Kidney epithelial cell (primary cell): ENCODE measurements around the gene HSFY1. TPM values are rescaled to one million over a fixed set of nuclear protein-coding genes. Genes with fewer than 3 reads are reported as not detected.
"Not testable (repeated sequence)": the region's sequence is repeated elsewhere in the genome, so short reads cannot be mapped to it uniquely, and the experiment has no call there.

ENCODE experiments used
- DNase-seq: peaks from one replicate; pipeline ENCODE4 v3.0.0-alpha.2; 2010; ENCODE audit warnings: low read depth
- H3K27me3 ChIP-seq: 2 replicates; pipeline ENCODE4 v1.6.0; 2011; ENCODE audit warnings: low read length; ENCODE audit not compliant: control insufficient read depth, insufficient read depth
- H3K36me3 ChIP-seq: 2 replicates; pipeline ENCODE4 v1.5.1; 2011; ENCODE audit warnings: low read length; ENCODE audit not compliant: control insufficient read depth, insufficient read depth
- H3K4me3 ChIP-seq: 2 replicates; pipeline ENCODE4 v1.5.1; 2011; ENCODE audit warnings: low read depth, mild to moderate bottlenecking, control low read depth, low read length
- total RNA-seq: library from RNA; depleted of rRNA; stranded (reverse); fragments of >200 nt; gene quantifications from 2 replicates; pipeline ENCODE4 v1.2.3, GENCODE V29; 2015

Gene HSFY1
- not detected in 2 replicates for total RNA-seq

- H3K27me3 ChIP-seq, H3K4me3 ChIP-seq, H3K36me3 ChIP-seq, DNase-seq: not testable (repeated sequence)
Measured at GRCh38 chrY:18546420-18546819, at the start of gene HSFY1. HSFY1 (plus strand) TSS chrY:18546720; CDS start chrY:18546788, 68 bp downstream.

GRCh38 chrY:18504266-18504665, 42.3 kb upstream of the HSFY1 start:
- not testable (repeated sequence) for H3K27me3 ChIP-seq, H3K4me3 ChIP-seq, DNase-seq, H3K36me3 ChIP-seq

GRCh38 chrY:18530995-18531655, 15.4 kb upstream of the HSFY1 start:
- H3K36me3 ChIP-seq, DNase-seq, H3K27me3 ChIP-seq, H3K4me3 ChIP-seq: not testable (repeated sequence)

GRCh38 chrY:18538952-18539351, 7.6 kb upstream of the HSFY1 start:
- H3K36me3 ChIP-seq, H3K4me3 ChIP-seq, DNase-seq, H3K27me3 ChIP-seq: not testable (repeated sequence)

- H3K27me3 ChIP-seq, H3K4me3 ChIP-seq, H3K36me3 ChIP-seq, DNase-seq: not testable (repeated sequence)
Measured at GRCh38 chrY:18553132-18553531, 6.6 kb downstream of the HSFY1 start.

GRCh38 chrY:18565915-18566314, 19.4 kb downstream of the HSFY1 start:
- DNase-seq, H3K4me3 ChIP-seq, H3K27me3 ChIP-seq, H3K36me3 ChIP-seq: not testable (repeated sequence)

Other genes with a start within 250 kb of the HSFY1 start
- gene HSFY2, start 227.0 kb downstream of the HSFY1 start, total RNA-seq = not detected in 2 replicates